OCI-LY7 (cell line): ENCODE measurements around the gene IVL. TPM values are rescaled to one million over a fixed set of nuclear protein-coding genes. Genes with fewer than 3 reads are reported as not detected.

Source experiments
- BruUV-seq: library from RNA; stranded (reverse); fragments of 400-500 nt; replicated peaks from 2 replicates; lab custom pipeline; 2021; lab: Mats Ljungman, UMichigan
- CTCF ChIA-PET: fragments of 300-600 bp; sonication (Branson Sonifier 250); formaldehyde crosslinking; loops from one replicate; lab custom pipeline; 2022; ENCODE audit warnings: antibody characterized with exemption; ENCODE audit not compliant: unreplicated experiment; lab: Charles Lee
- POLR2A ChIA-PET: fragments of 300-600 bp; sonication (Branson Sonifier 250); formaldehyde crosslinking; loops from one replicate; lab custom pipeline; 2022; ENCODE audit warnings: antibody characterized with exemption; lab: Charles Lee
- DNase-seq: peaks from one replicate; pipeline ENCODE4 v3.0.0-alpha.2; 2015; ENCODE audit warnings: low spot score
- H2AFZ ChIP-seq: fragments of 200-600 bp; sonication (generic), shearing (Covaris generic); 2 replicates; pipeline ENCODE4 v1.6.1; 2014; ENCODE audit warnings: mild to moderate bottlenecking, antibody characterized with exemption, low read length, moderate library complexity
- H3K27ac ChIP-seq: fragments of 200-600 bp; sonication (generic); 2 replicates; pipeline ENCODE4 v1.5.1; 2014; ENCODE audit warnings: mixed run types, low read depth, mild to moderate bottlenecking, moderate library complexity, low read length, inconsistent platforms; ENCODE audit not compliant: poor library complexity, severe bottlenecking
- H3K36me3 ChIP-seq: fragments of 200-600 bp; sonication (generic); 2 replicates; pipeline ENCODE4 v1.6.1; 2014; ENCODE audit warnings: mild to moderate bottlenecking, antibody characterized with exemption, low read length, moderate library complexity, mixed read lengths; ENCODE audit not compliant: insufficient read depth
- H3K4me1 ChIP-seq: fragments of 200-600 bp; sonication (generic); 2 replicates; pipeline ENCODE4 v1.5.1; 2014; ENCODE audit warnings: mild to moderate bottlenecking, low read length; ENCODE audit not compliant: insufficient read depth, poor library complexity, severe bottlenecking
- H3K4me2 ChIP-seq: fragments of 200-600 bp; sonication (generic); 2 replicates; pipeline ENCODE4 v1.6.1; 2014; ENCODE audit warnings: mild to moderate bottlenecking, low read length
- H3K4me3 ChIP-seq: fragments of 200-600 bp; sonication (generic); 2 replicates; pipeline ENCODE4 v1.5.1; 2014; ENCODE audit warnings: mild to moderate bottlenecking, low read depth, low read length; ENCODE audit not compliant: poor library complexity, severe bottlenecking
- H3K79me2 ChIP-seq: fragments of 200-600 bp; sonication (generic); 2 replicates; pipeline ENCODE4 v1.6.1; 2016; ENCODE audit warnings: low read depth, mild to moderate bottlenecking, low read length, moderate library complexity, mixed read lengths; ENCODE audit not compliant: insufficient read depth
- H3K9me2 ChIP-seq: fragments of 200-600 bp; sonication (generic); 2 replicates; pipeline ENCODE4 v1.6.1; 2016; ENCODE audit warnings: mild to moderate bottlenecking, low read length, mixed read lengths; ENCODE audit not compliant: insufficient read depth
- H3K9me3 ChIP-seq: fragments of 200-600 bp; sonication (generic); 2 replicates; pipeline ENCODE4 v1.6.1; 2014; ENCODE audit warnings: mild to moderate bottlenecking, mixed run types, low read length, mixed read lengths
- H4K20me1 ChIP-seq: fragments of 200-600 bp; sonication (generic); 2 replicates; pipeline ENCODE4 v1.6.1; 2014; ENCODE audit warnings: mild to moderate bottlenecking, antibody characterized with exemption, low read length, moderate library complexity, mixed read lengths; ENCODE audit not compliant: insufficient read depth
- EZH2phosphoT487 ChIP-seq: fragments of 200-600 bp; sonication (generic); IDR thresholded peaks from 2 replicates; pipeline ENCODE4 v1.6.1; 2018; ENCODE audit warnings: low read depth, borderline replicate concordance, mild to moderate bottlenecking, mixed run types, antibody characterized with exemption, low read length, moderate library complexity, mixed read lengths
- intact Hi-C: fragments of 100-400 bp; cut with micrococcal nuclease; formaldehyde crosslinking; loops from one replicate; pipeline ENCODE4 v1.10.0; 2022; ENCODE audit not compliant: unreplicated experiment
- total RNA-seq, 2 experiments: library from RNA; depleted of rRNA in 1 of 2; stranded (reverse); fragments of >200 nt in 1 of 2; shearing (Covaris generic) in 1 of 2; gene quantifications; 2 replicates each; pipeline ENCODE4 v1.2.3, GENCODE V29; 2014 to 2022
- TF ChIP-seq, protein P1 (sequence below): fragments of 200-600 bp; sonication (generic); conservative IDR thresholded peaks from 2 replicates; pipeline ENCODE4 v1.5.1; 2014; ENCODE audit warnings: mild to moderate bottlenecking, antibody characterized with exemption, low read length, moderate library complexity, mixed read lengths

IVL gene
- total RNA-seq, 2 experiments from 2014 or later: not detected

DNA sequence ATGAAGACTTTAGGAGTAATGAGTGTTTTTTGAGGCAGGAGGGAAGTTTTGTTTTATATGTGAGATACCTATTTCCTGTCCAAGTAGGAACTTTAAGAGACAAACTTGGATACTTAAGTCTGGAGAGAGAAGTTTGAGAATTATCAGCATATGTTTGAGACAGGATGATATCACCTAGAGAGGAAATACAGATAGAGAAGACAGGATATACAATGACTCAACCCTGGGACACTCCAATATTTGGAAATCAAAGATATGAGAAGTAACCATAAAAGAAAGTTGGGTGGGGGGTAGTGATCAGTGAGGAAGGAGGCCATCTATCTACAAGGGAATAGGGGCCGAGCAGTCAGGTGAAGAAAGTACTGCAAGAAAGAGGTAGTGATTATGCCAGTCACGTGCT is 42.0 kb upstream of the IVL start:
- Histone ChIP-seq H3K79me2 (no peaks in the 10 kb centered on the region), H4K20me1 (no peaks in the 10 kb centered on the region), H3K4me2 (no peak overlapping the region), H3K9me3 (no peaks in the 10 kb centered on the region), H3K9me2 (no peaks in the 10 kb centered on the region), H3K4me1 (no peaks in the 10 kb centered on the region), H3K36me3 (no peaks in the 10 kb centered on the region), H3K4me3 (no peak overlapping the region), H3K27ac (no peak overlapping the region), H2AFZ (no peak overlapping the region)
- TF ChIP-seq, protein P1, sequence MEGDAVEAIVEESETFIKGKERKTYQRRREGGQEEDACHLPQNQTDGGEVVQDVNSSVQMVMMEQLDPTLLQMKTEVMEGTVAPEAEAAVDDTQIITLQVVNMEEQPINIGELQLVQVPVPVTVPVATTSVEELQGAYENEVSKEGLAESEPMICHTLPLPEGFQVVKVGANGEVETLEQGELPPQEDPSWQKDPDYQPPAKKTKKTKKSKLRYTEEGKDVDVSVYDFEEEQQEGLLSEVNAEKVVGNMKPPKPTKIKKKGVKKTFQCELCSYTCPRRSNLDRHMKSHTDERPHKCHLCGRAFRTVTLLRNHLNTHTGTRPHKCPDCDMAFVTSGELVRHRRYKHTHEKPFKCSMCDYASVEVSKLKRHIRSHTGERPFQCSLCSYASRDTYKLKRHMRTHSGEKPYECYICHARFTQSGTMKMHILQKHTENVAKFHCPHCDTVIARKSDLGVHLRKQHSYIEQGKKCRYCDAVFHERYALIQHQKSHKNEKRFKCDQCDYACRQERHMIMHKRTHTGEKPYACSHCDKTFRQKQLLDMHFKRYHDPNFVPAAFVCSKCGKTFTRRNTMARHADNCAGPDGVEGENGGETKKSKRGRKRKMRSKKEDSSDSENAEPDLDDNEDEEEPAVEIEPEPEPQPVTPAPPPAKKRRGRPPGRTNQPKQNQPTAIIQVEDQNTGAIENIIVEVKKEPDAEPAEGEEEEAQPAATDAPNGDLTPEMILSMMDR: no peak
- no peak for TF ChIP-seq EZH2phosphoT487
- CTCF ChIA-PET: no interaction called here
- DNase-seq: no peak
- intact Hi-C loops: no loop called here
- POLR2A ChIA-PET: no interaction called here
- no TSS peak for BruUV-seq

DNA sequence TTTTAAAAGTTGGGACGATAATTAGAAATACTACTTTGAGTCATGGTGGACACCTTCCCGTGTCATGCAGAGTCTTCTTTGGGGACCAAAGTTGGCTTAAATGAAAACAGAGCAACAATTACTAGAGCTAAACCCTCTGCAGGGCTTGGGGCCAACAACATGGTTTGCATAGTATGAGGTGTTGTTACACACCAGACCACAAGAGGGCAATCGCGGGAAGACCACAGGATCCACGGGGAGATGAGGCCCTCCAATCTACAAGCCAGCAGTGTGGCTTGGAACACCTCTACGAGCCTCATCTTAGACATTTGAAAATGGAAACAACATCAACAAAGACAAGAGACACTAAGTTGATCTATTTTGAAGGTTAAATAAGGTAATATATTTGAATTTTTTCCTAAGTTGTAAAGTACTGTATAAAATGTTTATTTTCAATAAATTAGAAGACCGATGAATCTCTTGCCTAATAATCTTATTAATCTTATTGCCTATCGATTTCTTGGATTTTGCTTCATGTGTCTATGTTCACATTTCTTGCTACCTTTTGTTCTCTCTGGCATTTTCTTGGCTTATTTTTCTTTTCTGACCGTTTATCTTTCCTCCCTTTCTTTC is 38.4 kb upstream of the IVL start:
- H3K79me2 ChIP-seq: no peaks in the 10 kb centered on the region
- H3K27ac ChIP-seq: no peak overlapping the region
- no peak overlapping the region for H2AFZ ChIP-seq
- H3K4me1 ChIP-seq: no peaks in the 10 kb centered on the region
- TF ChIP-seq, protein P1: peak; percentile 88
- TF ChIP-seq EZH2phosphoT487: no peak
- no TSS peak for BruUV-seq
- ChIA-PET CTCF (no interaction called here), POLR2A (interaction anchor here (1.1 kb wide), 1 partner anchor 368 kb away, joined by 3 read pairs; no protein-coding TSS in a partner anchor)
- no peak overlapping the region for H3K4me3 ChIP-seq
- H4K20me1 ChIP-seq: no peaks in the 10 kb centered on the region
- no peaks in the 10 kb centered on the region for H3K36me3 ChIP-seq
- H3K4me2 ChIP-seq: no peak overlapping the region
- H3K9me2 ChIP-seq: no peaks in the 10 kb centered on the region
- H3K9me3 ChIP-seq: no peaks in the 10 kb centered on the region
- intact Hi-C loops: no loop called here
- peak; percentile 64 for DNase-seq
